ENCODE data around the gene RAB11A. TPM values are rescaled to one million over a fixed set of nuclear protein-coding genes. Genes with fewer than 3 reads are reported as not detected.

The RAB11A gene
- total RNA-seq, 2 donors from 2014 or later: 111 to 149 TPM

DNA sequence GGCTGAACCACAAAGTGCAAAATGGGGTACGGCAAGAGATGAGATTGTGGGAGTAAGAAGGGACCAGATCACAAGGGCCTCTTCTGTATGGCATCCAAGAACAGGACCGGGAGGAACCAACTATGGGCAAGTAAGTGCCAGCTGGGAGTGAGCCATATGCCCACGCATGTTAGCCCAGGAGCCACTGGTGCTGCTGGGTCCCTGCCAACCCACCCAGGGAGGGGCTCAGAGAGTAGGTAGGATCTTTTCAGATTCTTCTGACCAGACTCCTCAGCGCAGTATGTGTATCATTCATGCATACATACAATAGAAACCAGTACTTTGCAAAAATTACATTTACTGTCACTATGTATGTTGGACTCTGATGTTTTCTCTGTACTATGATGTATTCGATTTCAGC lies 54.0 kb downstream of the RAB11A start:
- Histone ChIP-seq H3K4me3 (no peak overlapping the region), H3K27me3 (replicated peaks; ENCODE audit: insufficient read depth) (no peaks in the 10 kb centered on the region), H3K9me3 (no peaks in the 10 kb centered on the region), H3K27ac (no peak overlapping the region), H3K4me1 (ENCODE audit: control insufficient read depth in 1 of 2, low read depth in 2 of 2) (peaks cover 0 to 8% of the 10 kb centered on the region in 2 donors), H3K36me3 (no peaks in the 10 kb centered on the region)
- no peak for TF ChIP-seq CTCF (IDR thresholded peaks at IDR 0.05)
- ATAC-seq (ENCODE audit: insufficient number of reproducible peaks, low FRiP score, low read depth) (no peak), DNase-seq (ENCODE audit: low spot score) (no peak)

DNA sequence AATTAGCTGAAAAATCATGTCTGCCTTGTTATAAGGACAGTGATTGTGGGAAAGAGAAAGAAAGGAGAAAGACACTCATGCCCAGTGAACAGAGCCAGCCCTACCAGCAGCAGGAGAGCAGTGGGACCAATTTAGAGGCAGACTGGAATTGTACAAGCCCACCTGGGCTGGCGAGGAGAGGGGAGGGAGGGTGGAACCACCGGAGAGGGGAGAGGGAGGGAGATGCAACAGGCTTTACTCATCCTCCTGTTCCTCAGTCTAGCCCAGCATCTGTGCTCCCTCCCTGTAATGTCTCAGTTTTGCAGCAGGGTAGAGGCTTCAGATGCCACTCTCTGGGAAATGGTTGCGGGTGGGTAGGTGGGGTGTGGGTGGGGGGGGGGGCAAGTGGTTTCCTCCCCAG lies 54.7 kb downstream of the RAB11A start:
- TF ChIP-seq CTCF (IDR thresholded peaks at IDR 0.05): no peak
- Histone ChIP-seq H3K4me1 (ENCODE audit: control insufficient read depth in 1 of 2, low read depth in 2 of 2) (peaks cover 0 to 8% of the 10 kb centered on the region in 2 donors), H3K9me3 (no peaks in the 10 kb centered on the region), H3K4me3 (no peak overlapping the region), H3K36me3 (no peaks in the 10 kb centered on the region), H3K27me3 (replicated peaks; ENCODE audit: insufficient read depth) (no peaks in the 10 kb centered on the region), H3K27ac (no peak overlapping the region)
- ATAC-seq (ENCODE audit: insufficient number of reproducible peaks, low FRiP score, low read depth) (no peak), DNase-seq (ENCODE audit: low spot score) (no peak)

DNA sequence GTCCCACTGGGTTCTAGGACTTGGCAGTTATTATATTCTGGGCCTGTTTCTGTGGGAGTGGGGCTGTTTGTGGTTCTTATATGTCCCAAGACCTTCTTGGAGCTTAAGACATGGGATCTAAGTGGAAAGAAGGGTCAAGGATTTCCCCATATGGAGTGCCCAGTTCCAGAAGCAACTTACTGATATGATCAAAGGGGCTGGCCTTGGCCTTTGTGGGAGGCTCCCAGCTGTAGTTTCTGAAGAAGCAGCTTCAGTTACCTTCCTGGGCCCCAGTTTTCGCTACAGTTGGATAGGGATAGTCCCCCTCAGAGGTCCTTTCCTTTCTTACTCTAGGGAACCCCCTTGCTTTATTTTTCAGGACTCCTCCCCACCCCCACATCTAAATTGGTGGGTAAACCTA lies 56.0 kb downstream of the RAB11A start:
- no peak for ATAC-seq (ENCODE audit: insufficient number of reproducible peaks, low FRiP score, low read depth)
- no peak for DNase-seq (ENCODE audit: low spot score)
- no peak overlapping the region for H3K4me3 ChIP-seq
- H3K4me1 ChIP-seq (ENCODE audit: control insufficient read depth in 1 of 2, low read depth in 2 of 2): peaks cover 0 to 8% of the 10 kb centered on the region in 2 donors
- TF ChIP-seq CTCF (IDR thresholded peaks at IDR 0.05): no peak
- no peaks in the 10 kb centered on the region for H3K27me3 ChIP-seq (replicated peaks; ENCODE audit: insufficient read depth)
- no peak overlapping the region for H3K27ac ChIP-seq
- no peaks in the 10 kb centered on the region for H3K36me3 ChIP-seq
- H3K9me3 ChIP-seq: no peaks in the 10 kb centered on the region

DNA sequence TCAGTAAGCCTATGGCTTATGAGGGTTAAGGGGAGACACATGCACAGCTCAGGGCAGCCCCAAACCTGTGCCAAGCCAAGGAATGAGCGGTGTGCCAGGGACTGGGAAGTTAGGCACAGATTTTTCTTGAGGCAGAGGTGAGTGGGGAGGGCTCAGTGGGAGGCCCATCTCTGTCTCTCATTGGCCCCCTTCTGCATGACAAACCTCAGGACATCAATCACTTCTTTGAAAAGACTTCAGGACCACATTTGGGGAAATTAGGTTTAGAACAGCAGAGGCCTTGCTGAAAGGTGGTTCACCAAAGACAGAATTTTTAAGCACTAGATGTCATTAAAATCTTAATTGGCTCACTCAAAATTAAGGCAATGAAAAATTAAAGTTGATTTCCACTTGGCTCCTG lies 57.2 kb downstream of the RAB11A start:
- DNase-seq (ENCODE audit: low spot score) (no peak), ATAC-seq (ENCODE audit: insufficient number of reproducible peaks, low FRiP score, low read depth) (no peak)
- Histone ChIP-seq H3K27ac (no peak overlapping the region), H3K27me3 (replicated peaks; ENCODE audit: insufficient read depth) (no peaks in the 10 kb centered on the region), H3K4me1 (ENCODE audit: control insufficient read depth in 1 of 2, low read depth in 2 of 2) (no peaks in the 10 kb centered on the region), H3K36me3 (no peaks in the 10 kb centered on the region), H3K9me3 (no peaks in the 10 kb centered on the region), H3K4me3 (no peak overlapping the region)
- TF ChIP-seq CTCF (IDR thresholded peaks at IDR 0.05): no peak

DNA sequence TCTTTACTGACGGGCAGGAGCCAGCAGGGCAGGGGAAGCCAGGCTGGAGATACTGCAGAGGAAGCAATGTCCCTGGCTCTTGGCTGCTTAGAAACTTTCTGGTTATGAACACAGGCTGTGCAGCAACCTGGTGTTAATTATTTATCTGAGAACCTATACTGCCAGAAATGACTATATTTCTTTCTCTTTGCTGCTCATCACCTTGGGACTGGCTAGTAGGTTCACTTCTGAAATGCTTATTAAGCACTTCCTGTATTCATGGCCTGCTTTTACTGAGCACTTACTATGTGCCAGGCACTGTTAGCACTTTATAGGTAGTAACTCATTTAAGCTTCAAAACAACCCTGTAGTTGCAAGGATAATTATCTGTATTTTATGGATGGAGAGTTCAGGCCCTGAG lies 57.6 kb downstream of the RAB11A start:
- Histone ChIP-seq H3K36me3 (no peaks in the 10 kb centered on the region), H3K9me3 (no peaks in the 10 kb centered on the region), H3K27ac (no peak overlapping the region), H3K4me3 (no peak overlapping the region), H3K4me1 (ENCODE audit: control insufficient read depth in 1 of 2, low read depth in 2 of 2) (no peaks in the 10 kb centered on the region), H3K27me3 (replicated peaks; ENCODE audit: insufficient read depth) (no peaks in the 10 kb centered on the region)
- ATAC-seq (ENCODE audit: insufficient number of reproducible peaks, low FRiP score, low read depth) (no peak), DNase-seq (ENCODE audit: low spot score) (no peak)
- TF ChIP-seq CTCF (IDR thresholded peaks at IDR 0.05): no peak
